Endodermal cell (in vitro differentiated cells): ENCODE measurements around the gene USP6NL. TPM values are rescaled to one million over a fixed set of nuclear protein-coding genes. Genes with fewer than 3 reads are reported as not detected.
A peak's percentile ranks its signal among the peaks of the same experiment; 100 is the strongest.

Experiments
- DNase-seq: peaks from one replicate; pipeline ENCODE4 v3.0.0-alpha.2; 2017
- H3K27ac ChIP-seq: 2 replicates; pipeline ENCODE4 v1.5.1; 2013; ENCODE audit warnings: mild to moderate bottlenecking, low read depth, low read length, moderate library complexity
- H3K27me3 ChIP-seq: 2 replicates; pipeline ENCODE4 v1.6.1; 2013; ENCODE audit warnings: mild to moderate bottlenecking, low read length, moderate library complexity; ENCODE audit not compliant: insufficient read depth, control insufficient read depth, poor library complexity, severe bottlenecking
- H3K36me3 ChIP-seq: 2 replicates; pipeline ENCODE4 v1.7.0; 2013; ENCODE audit warnings: mild to moderate bottlenecking, low read length, moderate library complexity; ENCODE audit not compliant: control insufficient read depth, insufficient read depth
- H3K4me1 ChIP-seq: one replicate; pipeline ENCODE4 v1.7.0; 2013; ENCODE audit warnings: low read length; ENCODE audit not compliant: control insufficient read depth, insufficient read depth
- H3K4me3 ChIP-seq: 2 replicates; pipeline ENCODE4 v1.5.1; 2013; ENCODE audit warnings: mild to moderate bottlenecking, low read length, moderate library complexity
- H3K9ac ChIP-seq: 2 replicates; pipeline ENCODE4 v1.6.1; 2013; ENCODE audit warnings: mild to moderate bottlenecking, low read length, moderate library complexity; ENCODE audit not compliant: poor library complexity, severe bottlenecking; ENCODE audit errors: extremely low read depth
- H3K9me3 ChIP-seq: 2 replicates; pipeline ENCODE4 v1.6.1; 2013; ENCODE audit warnings: mild to moderate bottlenecking, low read length, moderate library complexity; ENCODE audit not compliant: control insufficient read depth
- H3K27ac Mint-ChIP-seq: 2 replicates; pipeline ENCODE4 v1.8.0; 2020; ENCODE audit warnings: mixed read lengths
- H3K27me3 Mint-ChIP-seq: 2 replicates; pipeline ENCODE4 v1.8.0; 2021; ENCODE audit warnings: mild to moderate bottlenecking, mixed read lengths; ENCODE audit not compliant: insufficient read depth
- H3K36me3 Mint-ChIP-seq: 2 replicates; pipeline ENCODE4 v1.8.0; 2020; ENCODE audit warnings: low read depth, mixed read lengths
- H3K4me1 Mint-ChIP-seq: 2 replicates; pipeline ENCODE4 v1.8.0; 2020; ENCODE audit warnings: mixed read lengths
- H3K4me3 Mint-ChIP-seq: 2 replicates; pipeline ENCODE4 v1.8.0; 2020; ENCODE audit warnings: mild to moderate bottlenecking, moderate library complexity, mixed read lengths
- H3K9me3 Mint-ChIP-seq: 2 replicates; pipeline ENCODE4 v1.8.0; 2020; ENCODE audit warnings: mild to moderate bottlenecking, mixed read lengths
- CTCF ChIP-seq: fragments of 200-600 bp; sonication (generic); conservative IDR thresholded peaks from 2 replicates; pipeline ENCODE4 v1.5.0; 2021; ENCODE audit warnings: antibody characterized with exemption, mild to moderate bottlenecking
- WGBS, 2 experiments: methylation state at CpG; one replicate each; pipeline versions ENCODE4 v1.1.5 to v1.1.7; 2013; ENCODE audit warnings: missing lambda C conversion rate in 2 of 2, mixed read lengths in 1 of 2; ENCODE audit not compliant: insufficient coverage in 1 of 2, insufficient read length in 1 of 2; 5-methylcytosine and 5-hydroxymethylcytosine counted together
- total RNA-seq, 2 donors: library from RNA; stranded (reverse); fragmentation: NEBNext Ultra II Directional in 1 of 2; extraction: Animal tissue kit (Norgen Biotek cat#: 25700) in 1 of 2; gene quantifications; 2 replicates in 1 of 2; 3 replicates in 1 of 2; pipeline ENCODE4 v1.2.1, GENCODE V29; 2021

The USP6NL gene
- total RNA-seq, 2 donors from 2014 or later: 20.6 to 22.9 TPM

GRCh38 chr10:11411926-11412545, 199.4 kb downstream of the USP6NL start:
- Mint-ChIP-seq H3K9me3 (peaks cover 11% of the 10 kb centered on the region), H3K27ac (no peak overlapping the region), H3K4me1 (peaks cover 4% of the 10 kb centered on the region), H3K27me3 (peaks cover 19% of the 10 kb centered on the region), H3K4me3 (no peak overlapping the region), H3K36me3 (no peaks in the 10 kb centered on the region)
- Histone ChIP-seq H3K9me3 (no peaks in the 10 kb centered on the region), H3K4me3 (no peak overlapping the region), H3K4me1 (no peaks in the 10 kb centered on the region), H3K36me3 (no peaks in the 10 kb centered on the region), H3K27ac (no peak overlapping the region), H3K9ac (no peak overlapping the region), H3K27me3 (no peaks in the 10 kb centered on the region)
- 91 to 92% methylated on average over 2 of the region's 2 CpGs for WGBS, 2 experiments
- DNase-seq: peak; percentile 41
- TF ChIP-seq CTCF: peak; percentile 62

- peak; percentile 57 for DNase-seq
- Mint-ChIP-seq H3K36me3 (no peaks in the 10 kb centered on the region), H3K4me1 (peaks cover 4% of the 10 kb centered on the region), H3K27ac (no peak overlapping the region), H3K9me3 (peaks cover 16% of the 10 kb centered on the region), H3K4me3 (no peak overlapping the region), H3K27me3 (peaks cover 27% of the 10 kb centered on the region)
- 73 to 83% methylated on average over 11 of the region's 11 CpGs for WGBS, 2 experiments
- Histone ChIP-seq H3K9ac (no peak overlapping the region), H3K27ac (no peak overlapping the region), H3K27me3 (no peaks in the 10 kb centered on the region), H3K9me3 (no peaks in the 10 kb centered on the region), H3K36me3 (no peaks in the 10 kb centered on the region), H3K4me1 (no peaks in the 10 kb centered on the region), H3K4me3 (no peak overlapping the region)
- no peak for TF ChIP-seq CTCF
Measured at GRCh38 chr10:11409357-11409756, 202.1 kb downstream of the USP6NL start.

GRCh38 chr10:11407939-11408338, 203.5 kb downstream of the USP6NL start:
- no peak for DNase-seq
- H3K36me3 ChIP-seq: no peaks in the 10 kb centered on the region
- WGBS, 2 experiments: 86% methylated on average over 2 of the region's 2 CpGs; no CpG with 5 or more reads in 1 of the 2 experiments

More at GRCh38 chr10:11407939-11408338, 203.5 kb downstream of the USP6NL start:
- peaks cover 12% of the 10 kb centered on the region for H3K9me3 Mint-ChIP-seq
- Histone ChIP-seq H3K9ac (no peak overlapping the region), H3K9me3 (no peaks in the 10 kb centered on the region), H3K27me3 (no peaks in the 10 kb centered on the region), H3K4me1 (no peaks in the 10 kb centered on the region), H3K4me3 (no peak overlapping the region), H3K27ac (no peak overlapping the region)
- no peak overlapping the region for H3K27ac Mint-ChIP-seq
- H3K36me3 Mint-ChIP-seq: no peaks in the 10 kb centered on the region
- H3K4me3 Mint-ChIP-seq: no peak overlapping the region
- H3K4me1 Mint-ChIP-seq: peaks cover 4% of the 10 kb centered on the region
- TF ChIP-seq CTCF: no peak
- peaks cover 27% of the 10 kb centered on the region for H3K27me3 Mint-ChIP-seq
